HepG2 (cell line): ENCODE measurements around the gene RPTOR.

ENCODE experiments used
- CTCF ChIP-seq: sonication (generic); formaldehyde crosslinking; IDR thresholded peaks from 2 replicates; pipeline ENCODE4 v1.5.0; 2020; ENCODE audit warnings: mild to moderate bottlenecking, missing genetic modification reagents, moderate library complexity
- KAT8 ChIP-seq: IDR thresholded peaks from 2 replicates; pipeline ENCODE4 v1.6.1; 2016; ENCODE audit warnings: missing genetic modification reagents, missing compliant biosample characterization

- TF ChIP-seq KAT8 (CRISPR knock-in tag) = no peak
- TF ChIP-seq CTCF = no peak
Observed at GRCh38 chr17:80839026-80839345, 294.3 kb downstream of the RPTOR start.
